Measurements from ENCODE around the gene GABPB2.

The GABPB2 gene

DNA sequence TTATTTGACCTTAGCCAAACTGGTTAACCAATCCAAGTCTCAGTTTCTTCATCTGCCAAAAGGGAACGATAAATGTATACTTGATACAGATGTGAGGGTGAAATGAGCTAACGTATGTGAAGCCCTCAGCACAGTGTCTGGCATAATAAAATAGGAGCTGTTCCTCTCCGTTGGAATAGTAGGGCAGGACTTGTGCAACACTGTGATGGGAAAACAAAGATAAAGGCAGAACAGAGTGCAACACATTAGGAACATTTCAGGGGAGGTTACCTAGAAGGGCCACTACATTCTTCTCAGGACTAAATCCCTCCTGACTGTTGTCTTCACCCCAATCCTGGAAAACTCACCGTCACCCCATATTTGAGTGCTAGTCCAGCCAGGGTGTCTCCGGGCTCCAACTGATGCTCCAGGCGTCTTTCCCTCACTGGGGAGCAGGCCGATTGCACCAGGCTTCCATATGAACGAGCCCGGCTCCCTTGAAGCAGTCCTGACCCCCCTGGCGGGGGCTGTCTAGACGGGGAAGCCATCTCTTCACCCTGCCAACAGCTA is 94.2 kb downstream of the GABPB2 start:
- DNase-seq (ENCODE audit: low read depth in 2 of 3, low spot score in 1 of 3): no peak

DNA sequence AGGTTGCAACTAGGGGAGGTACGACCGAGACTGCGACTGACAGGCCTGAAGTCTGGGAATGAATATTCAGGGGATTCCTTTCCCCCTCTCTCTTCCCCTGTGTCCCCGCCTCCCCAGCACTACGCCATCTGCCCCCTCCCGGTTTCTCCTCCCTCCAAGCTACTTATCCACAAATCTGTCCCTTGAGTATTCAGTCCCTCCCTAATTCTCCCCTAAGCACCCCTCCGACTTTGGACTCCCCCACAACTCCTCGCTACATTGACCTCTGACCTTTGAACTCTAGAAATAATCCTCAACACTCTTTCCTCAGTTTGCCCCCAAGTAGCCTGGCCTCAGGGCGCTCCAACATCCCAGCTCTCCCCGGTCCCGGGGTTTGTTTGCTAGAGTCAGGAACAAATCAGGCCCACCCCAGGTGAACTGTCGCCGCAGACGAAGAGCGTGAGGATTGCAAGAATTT is 94.7 kb downstream of the GABPB2 start:
- DNase-seq (ENCODE audit: low read depth in 2 of 3, low spot score in 1 of 3): no peak

DNA sequence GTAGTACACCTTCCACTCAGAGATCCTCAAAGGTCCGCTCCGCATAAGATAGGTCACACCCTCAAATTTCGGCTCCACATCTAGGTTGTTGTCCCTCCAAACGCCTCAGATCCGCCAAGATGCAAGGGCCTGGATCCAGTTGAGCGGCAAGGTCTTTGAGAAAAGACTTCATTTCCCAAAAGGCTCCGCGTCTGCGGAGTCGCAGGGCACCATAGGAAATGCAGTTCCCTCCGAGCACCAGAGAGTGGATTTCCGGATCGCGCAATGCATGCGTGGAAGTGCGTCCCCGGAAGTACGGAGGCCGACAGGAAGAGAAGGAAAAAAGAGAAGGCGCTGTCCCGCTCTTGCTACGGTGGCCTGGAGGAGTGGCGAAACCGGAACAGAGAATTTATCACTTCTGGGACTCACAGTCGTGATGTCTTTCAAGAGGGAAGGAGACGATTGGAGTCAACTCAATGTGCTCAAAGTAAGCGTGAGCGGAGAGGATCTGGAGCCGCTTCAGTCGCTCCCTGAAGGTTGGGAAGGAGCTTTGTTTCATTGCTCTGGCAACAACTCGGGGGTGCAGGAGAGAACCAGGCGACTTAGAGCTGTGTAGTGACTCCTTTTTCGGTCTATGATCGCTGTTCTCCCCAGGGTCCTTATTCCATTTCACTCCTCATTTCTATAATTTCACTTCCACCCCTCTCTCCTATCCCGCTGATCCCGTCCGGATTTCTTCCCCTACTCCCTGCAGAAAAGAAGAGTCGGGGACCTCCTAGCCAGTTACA is 95.4 kb downstream of the GABPB2 start, which contains the start of the genes LYSMD1 and SCNM1:
LYSMD1 (minus strand) TSS at position 165 of the 767 bp plus-strand sequence. CDS start 644 bp downstream, outside the sequence.
SCNM1 (plus strand) TSS at position 407 of the 767 bp plus-strand sequence; CDS start at position 416, 9 bp downstream.
- peak; percentile 95 to 97 (median 97) for DNase-seq (ENCODE audit: low read depth in 2 of 3, low spot score in 1 of 3)

DNA sequence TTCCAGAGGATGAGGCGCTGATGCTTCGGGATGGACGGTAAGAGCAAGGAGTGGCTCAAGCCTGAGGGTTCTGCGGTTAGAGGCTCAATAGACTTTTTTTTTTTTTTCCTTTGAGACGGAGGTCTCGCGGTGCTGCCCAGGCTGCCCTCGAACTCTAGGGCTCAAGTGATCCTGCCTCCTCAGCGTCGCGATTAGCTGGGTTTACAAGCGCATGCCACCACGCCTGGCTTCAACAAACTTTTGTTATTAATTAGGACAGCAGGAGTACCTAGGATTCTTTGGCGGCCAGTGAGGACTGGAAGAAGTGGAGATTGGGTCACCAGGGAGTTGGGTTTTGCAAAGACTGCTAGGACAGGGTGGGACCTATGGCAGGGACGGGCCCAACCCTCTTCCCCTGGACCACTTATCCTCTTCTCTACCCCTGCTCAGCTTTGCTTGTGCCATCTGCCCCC is 96.0 kb downstream of the GABPB2 start:
- no peak for DNase-seq (ENCODE audit: low read depth in 2 of 3, low spot score in 1 of 3)

DNA sequence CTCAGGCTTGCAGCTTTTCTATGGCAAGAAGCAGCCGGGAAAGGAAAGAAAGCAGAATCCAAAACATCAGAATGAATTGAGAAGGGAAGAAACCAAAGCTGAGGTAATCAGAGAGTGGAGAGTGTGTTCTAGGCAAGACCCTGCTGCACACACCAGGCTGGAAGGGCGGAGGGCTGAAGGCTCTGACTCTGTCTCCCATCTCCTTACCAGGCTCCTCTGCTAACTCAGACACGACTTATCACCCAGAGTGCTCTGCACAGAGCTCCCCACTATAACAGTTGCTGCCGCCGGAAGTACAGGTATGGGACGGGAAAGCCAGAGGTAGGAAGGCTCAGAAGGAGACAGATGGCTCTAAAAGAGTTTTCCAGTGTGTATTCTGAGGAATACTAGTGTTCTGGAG is 96.6 kb downstream of the GABPB2 start:
- DNase-seq (ENCODE audit: low read depth in 2 of 3, low spot score in 1 of 3): no peak

DNA sequence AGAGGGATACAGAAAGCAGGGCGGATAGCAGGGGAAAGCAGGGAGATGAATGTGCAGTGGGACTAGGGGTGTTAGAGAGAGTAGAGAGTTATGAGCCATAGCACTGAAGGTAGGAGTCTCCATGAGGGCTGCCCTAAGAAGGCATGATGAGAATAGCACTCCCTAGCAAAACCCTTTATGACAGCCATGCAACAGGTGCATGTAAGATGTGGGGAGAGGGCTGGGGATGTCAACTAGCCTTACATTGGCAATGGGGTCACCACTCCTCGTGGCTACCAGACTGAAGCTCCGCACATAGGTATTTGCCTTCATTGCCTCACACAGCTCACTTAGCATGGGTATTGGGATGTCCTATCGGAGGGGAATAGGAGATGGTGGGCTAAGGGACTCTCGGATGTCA is 100.6 kb downstream of the GABPB2 start:
- DNase-seq (ENCODE audit: low read depth in 2 of 3, low spot score in 1 of 3): no peak
